ENCODE results near the gene FIP1L1.

GRCh38 chr4:53461244-53461643 lies 83.8 kb downstream of the FIP1L1 start:
- TF ChIP-seq CTCF (IDR thresholded peaks at IDR 0.05; ENCODE audit: insufficient read depth, low read length, poor library complexity, severe bottlenecking): no peak
- no peak for TF ChIP-seq EZH2phosphoT487 (conservative IDR thresholded peaks at IDR 0.05; ENCODE audit: low read length)
